KMS-11 (cell line): Measurements from ENCODE around the gene CD274.
"Not testable (repeated sequence)": the region's sequence is repeated elsewhere in the genome, so short reads cannot be mapped to it uniquely, and the experiment has no call there.

Experiments
- H2AFZ ChIP-seq: fragments of 200-600 bp; sonication (generic); 2 replicates; pipeline ENCODE4 v1.6.1; 2016; ENCODE audit warnings: antibody characterized with exemption, mixed run types, low read depth
- H3K27ac ChIP-seq: fragments of 200-600 bp; sonication (generic); 2 replicates; pipeline ENCODE4 v1.6.1; 2016; ENCODE audit warnings: mild to moderate bottlenecking, mixed run types
- H3K27me3 ChIP-seq: fragments of 200-600 bp; sonication (generic); 2 replicates; pipeline ENCODE4 v1.6.1; 2017; ENCODE audit warnings: mild to moderate bottlenecking, low read depth, mixed run types, moderate library complexity; ENCODE audit not compliant: insufficient read depth
- H3K36me3 ChIP-seq: fragments of 200-600 bp; sonication (generic); 2 replicates; pipeline ENCODE4 v1.6.1; 2017; ENCODE audit warnings: mild to moderate bottlenecking, mixed run types; ENCODE audit not compliant: insufficient read depth
- H3K4me1 ChIP-seq: fragments of 200-600 bp; sonication (generic); 2 replicates; pipeline ENCODE4 v1.6.1; 2016; ENCODE audit warnings: mild to moderate bottlenecking, low read depth, mixed run types; ENCODE audit not compliant: poor library complexity, severe bottlenecking
- H3K4me2 ChIP-seq: fragments of 200-600 bp; sonication (generic); 2 replicates; pipeline ENCODE4 v1.7.0; 2016; ENCODE audit warnings: mild to moderate bottlenecking, mixed run types
- H3K4me3 ChIP-seq: fragments of 200-600 bp; sonication (generic); IDR thresholded peaks from 2 replicates; pipeline ENCODE4 v1.6.1; 2017; ENCODE audit warnings: low read depth, low read length, mixed read lengths; ENCODE audit not compliant: insufficient read depth
- H3K79me2 ChIP-seq: fragments of 200-600 bp; sonication (generic); 2 replicates; pipeline ENCODE4 v1.6.1; 2016; ENCODE audit warnings: low read depth, mixed run types; ENCODE audit not compliant: insufficient read depth
- H3K9ac ChIP-seq: fragments of 200-600 bp; sonication (generic); 2 replicates; pipeline ENCODE4 v1.6.1; 2016; ENCODE audit warnings: mild to moderate bottlenecking, mixed run types
- H4K20me1 ChIP-seq: fragments of 200-600 bp; sonication (generic); 2 replicates; pipeline ENCODE4 v1.6.1; 2016; ENCODE audit warnings: mild to moderate bottlenecking, mixed run types; ENCODE audit not compliant: insufficient read depth
- TF ChIP-seq, protein P1 (sequence below): fragments of 200-600 bp; sonication (generic); conservative IDR thresholded peaks from 2 replicates; pipeline ENCODE4 v1.6.1; 2017; ENCODE audit warnings: low read depth, mild to moderate bottlenecking, antibody characterized with exemption, low read length, moderate library complexity, mixed read lengths

Gene CD274

DNA sequence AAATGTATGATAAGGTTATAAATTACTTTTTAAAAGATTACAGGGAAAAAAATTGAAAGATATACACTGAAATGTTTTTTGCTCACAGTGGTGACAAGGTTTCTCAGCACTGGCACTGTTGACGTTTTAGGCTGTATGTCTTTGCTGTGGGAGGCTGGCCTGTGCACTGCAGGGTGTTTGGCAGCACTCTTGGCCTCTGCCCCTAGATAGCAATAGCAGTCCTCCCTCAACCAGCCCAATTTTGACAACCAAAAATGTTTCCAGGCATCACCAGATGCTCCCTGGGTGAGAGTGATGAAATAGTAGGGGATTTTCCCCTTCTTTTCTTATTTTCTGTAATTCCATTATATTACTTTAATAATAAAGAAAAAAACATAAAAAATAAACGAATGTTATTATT lies 3.3 kb downstream of the CD274 start:
- Histone ChIP-seq H3K27me3 (no peaks in the 10 kb centered on the region), H3K36me3 (no peaks in the 10 kb centered on the region), H2AFZ (no peak overlapping the region), H3K4me3 (no peak overlapping the region), H4K20me1 (no peaks in the 10 kb centered on the region), H3K4me2 (no peak overlapping the region), H3K9ac (no peak overlapping the region), H3K27ac (no peak overlapping the region), H3K79me2 (no peaks in the 10 kb centered on the region), H3K4me1 (peaks cover 17% of the 10 kb centered on the region)
- TF ChIP-seq, protein P1, sequence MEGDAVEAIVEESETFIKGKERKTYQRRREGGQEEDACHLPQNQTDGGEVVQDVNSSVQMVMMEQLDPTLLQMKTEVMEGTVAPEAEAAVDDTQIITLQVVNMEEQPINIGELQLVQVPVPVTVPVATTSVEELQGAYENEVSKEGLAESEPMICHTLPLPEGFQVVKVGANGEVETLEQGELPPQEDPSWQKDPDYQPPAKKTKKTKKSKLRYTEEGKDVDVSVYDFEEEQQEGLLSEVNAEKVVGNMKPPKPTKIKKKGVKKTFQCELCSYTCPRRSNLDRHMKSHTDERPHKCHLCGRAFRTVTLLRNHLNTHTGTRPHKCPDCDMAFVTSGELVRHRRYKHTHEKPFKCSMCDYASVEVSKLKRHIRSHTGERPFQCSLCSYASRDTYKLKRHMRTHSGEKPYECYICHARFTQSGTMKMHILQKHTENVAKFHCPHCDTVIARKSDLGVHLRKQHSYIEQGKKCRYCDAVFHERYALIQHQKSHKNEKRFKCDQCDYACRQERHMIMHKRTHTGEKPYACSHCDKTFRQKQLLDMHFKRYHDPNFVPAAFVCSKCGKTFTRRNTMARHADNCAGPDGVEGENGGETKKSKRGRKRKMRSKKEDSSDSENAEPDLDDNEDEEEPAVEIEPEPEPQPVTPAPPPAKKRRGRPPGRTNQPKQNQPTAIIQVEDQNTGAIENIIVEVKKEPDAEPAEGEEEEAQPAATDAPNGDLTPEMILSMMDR, result no peak

DNA sequence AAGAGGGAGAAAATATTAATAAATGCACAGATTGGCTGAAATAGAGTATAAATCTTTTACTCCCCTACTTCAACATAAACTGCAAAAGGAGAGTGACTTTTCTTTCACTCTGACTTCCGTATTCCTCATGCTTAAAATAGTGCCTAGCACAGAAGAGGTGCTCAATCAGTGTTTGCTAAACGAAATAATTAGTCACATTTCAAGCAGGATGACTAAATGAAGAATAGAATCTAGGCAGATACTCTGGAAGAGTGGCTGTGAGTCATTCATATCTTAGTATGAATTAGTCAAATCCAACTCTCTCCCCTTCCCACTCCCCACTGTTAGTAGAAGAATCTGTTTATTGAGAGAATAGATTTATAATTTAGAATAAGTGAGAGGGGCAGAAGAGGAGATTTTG lies 4.8 kb downstream of the CD274 start:
- Histone ChIP-seq H4K20me1 (no peaks in the 10 kb centered on the region), H3K27ac (no peak overlapping the region), H3K79me2 (no peaks in the 10 kb centered on the region), H2AFZ (no peak overlapping the region), H3K4me3 (no peak overlapping the region), H3K9ac (no peak overlapping the region), H3K4me2 (no peak overlapping the region), H3K36me3 (no peaks in the 10 kb centered on the region), H3K27me3 (no peaks in the 10 kb centered on the region), H3K4me1 (peaks cover 13% of the 10 kb centered on the region)
- TF ChIP-seq, protein P1, result no peak

DNA sequence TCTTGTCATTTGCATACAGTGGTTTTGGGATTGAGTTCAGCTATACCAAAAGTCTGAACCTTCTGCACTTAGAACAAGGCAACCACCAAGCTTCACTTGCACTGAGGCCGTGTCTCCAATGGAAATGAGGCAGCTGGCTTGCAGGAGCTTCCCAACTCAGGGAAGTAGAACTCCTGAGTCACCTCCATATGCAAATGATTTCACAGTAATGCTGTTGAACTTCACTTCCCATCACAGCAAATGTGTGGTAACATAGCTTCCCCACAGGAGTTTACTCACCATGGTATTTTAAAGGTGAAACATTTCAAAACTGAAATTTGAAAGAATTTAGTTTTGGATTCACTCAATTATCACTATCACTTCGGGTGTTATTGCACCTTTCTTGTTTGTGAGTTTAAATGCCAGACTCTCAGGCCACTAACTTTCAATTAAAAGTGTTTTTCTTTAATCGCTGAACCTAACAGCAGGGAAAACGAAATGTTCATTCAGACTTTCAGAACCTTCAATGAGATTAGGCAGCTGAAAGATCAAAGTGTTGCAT lies 9.0 kb downstream of the CD274 start:
- Histone ChIP-seq H3K36me3 (no peaks in the 10 kb centered on the region), H3K4me2 (no peak overlapping the region), H3K9ac (no peak overlapping the region), H3K27me3 (no peaks in the 10 kb centered on the region), H3K4me1 (no peaks in the 10 kb centered on the region), H3K79me2 (no peaks in the 10 kb centered on the region), H3K27ac (no peak overlapping the region), H3K4me3 (no peak overlapping the region), H2AFZ (no peak overlapping the region), H4K20me1 (no peaks in the 10 kb centered on the region)
- TF ChIP-seq, protein P1, result no peak

DNA sequence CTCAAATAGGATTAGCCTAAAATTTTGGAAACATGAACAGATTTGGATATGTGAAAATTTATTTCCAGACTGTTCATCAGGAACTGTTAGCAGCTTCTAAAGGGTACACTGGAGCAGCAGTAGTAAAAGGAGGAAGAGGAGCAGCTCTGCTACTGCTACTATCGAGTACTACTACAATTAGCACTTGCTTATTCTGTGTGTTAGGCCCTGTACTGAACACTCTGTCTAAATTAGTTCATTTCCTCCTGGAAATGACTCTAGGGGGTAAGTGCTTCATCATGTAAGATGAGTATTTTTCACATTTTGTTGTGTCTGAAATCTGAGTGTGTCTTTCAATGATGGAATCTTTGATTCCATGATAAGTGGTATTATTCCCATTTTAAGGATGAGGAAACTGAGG lies 9.8 kb downstream of the CD274 start:
- no peak overlapping the region for H3K4me3 ChIP-seq
- H3K4me1 ChIP-seq, result no peaks in the 10 kb centered on the region
- no peaks in the 10 kb centered on the region for H3K36me3 ChIP-seq
- H2AFZ ChIP-seq, result no peak overlapping the region
- H3K9ac ChIP-seq, result no peak overlapping the region
- H3K27me3 ChIP-seq, result no peaks in the 10 kb centered on the region
- H4K20me1 ChIP-seq, result no peaks in the 10 kb centered on the region
- no peak overlapping the region for H3K27ac ChIP-seq
- TF ChIP-seq, protein P1, result no peak
- H3K4me2 ChIP-seq, result no peak overlapping the region
- H3K79me2 ChIP-seq, result no peaks in the 10 kb centered on the region

DNA sequence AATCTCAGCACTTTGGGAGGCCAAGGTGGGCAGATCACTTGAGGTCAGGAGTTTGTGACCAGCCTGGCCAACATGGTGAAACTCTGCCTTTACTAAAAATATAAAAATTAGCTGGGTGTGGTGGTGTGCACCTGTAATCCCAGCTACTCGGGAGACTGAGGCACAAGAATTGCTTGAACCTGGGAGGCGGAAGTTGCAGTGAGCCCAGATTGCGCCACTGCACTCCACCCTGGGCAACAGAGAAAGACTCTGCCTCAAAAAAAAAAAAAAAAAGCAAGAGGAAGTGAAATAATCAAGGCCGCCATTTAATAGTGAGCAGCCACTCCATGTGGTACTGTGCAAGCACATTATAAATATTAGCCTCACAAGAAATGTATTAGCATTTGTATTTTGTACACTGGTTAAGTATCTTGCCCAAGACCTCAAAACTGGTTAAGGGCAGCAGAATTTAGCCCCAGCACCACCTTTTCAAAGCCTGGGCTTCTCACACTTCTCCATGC lies 14.5 kb downstream of the CD274 start:
- not testable (repeated sequence) for H3K4me2 ChIP-seq, H3K27me3 ChIP-seq, H2AFZ ChIP-seq, H3K4me1 ChIP-seq, H3K79me2 ChIP-seq, H4K20me1 ChIP-seq, H3K4me3 ChIP-seq, H3K27ac ChIP-seq, H3K9ac ChIP-seq, H3K36me3 ChIP-seq
